ENCODE measurements around the gene AP1G1. TPM values are rescaled to one million over a fixed set of nuclear protein-coding genes. Genes with fewer than 3 reads are reported as not detected.

AP1G1 gene
- polyA plus RNA-seq, 1 donor (not counting 4 experiments of a cell fraction or from before 2014, with no cell fraction given), result 62.5 TPM

DNA sequence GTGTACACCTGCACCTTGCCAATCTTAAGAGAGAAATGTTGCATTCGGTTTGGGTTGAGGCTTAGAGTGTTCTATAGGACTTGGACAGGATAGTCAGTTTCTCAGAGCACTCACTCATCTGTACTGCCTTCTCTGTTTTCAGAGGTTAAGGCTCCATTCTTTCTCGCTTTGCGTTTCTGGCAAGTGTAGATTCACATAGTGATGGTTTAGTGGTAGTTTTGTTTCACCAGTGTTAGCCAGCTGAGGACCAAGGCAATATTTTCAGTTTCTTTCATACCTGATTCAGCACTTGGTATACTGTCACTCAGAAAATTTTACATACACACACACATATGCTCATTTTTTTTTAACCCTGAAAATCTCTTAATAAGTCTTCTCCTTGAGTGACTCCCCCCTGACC is 38.5 kb upstream of the AP1G1 start:
- Histone ChIP-seq H3K27ac (ENCODE audit: control insufficient read depth, insufficient read depth, low read length) (peak overlapping the region; percentile 96), H3K79me2 (ENCODE audit: control insufficient read depth, insufficient read depth, low read length) (peaks cover 26% of the 10 kb centered on the region)
- TF ChIP-seq, protein P1, sequence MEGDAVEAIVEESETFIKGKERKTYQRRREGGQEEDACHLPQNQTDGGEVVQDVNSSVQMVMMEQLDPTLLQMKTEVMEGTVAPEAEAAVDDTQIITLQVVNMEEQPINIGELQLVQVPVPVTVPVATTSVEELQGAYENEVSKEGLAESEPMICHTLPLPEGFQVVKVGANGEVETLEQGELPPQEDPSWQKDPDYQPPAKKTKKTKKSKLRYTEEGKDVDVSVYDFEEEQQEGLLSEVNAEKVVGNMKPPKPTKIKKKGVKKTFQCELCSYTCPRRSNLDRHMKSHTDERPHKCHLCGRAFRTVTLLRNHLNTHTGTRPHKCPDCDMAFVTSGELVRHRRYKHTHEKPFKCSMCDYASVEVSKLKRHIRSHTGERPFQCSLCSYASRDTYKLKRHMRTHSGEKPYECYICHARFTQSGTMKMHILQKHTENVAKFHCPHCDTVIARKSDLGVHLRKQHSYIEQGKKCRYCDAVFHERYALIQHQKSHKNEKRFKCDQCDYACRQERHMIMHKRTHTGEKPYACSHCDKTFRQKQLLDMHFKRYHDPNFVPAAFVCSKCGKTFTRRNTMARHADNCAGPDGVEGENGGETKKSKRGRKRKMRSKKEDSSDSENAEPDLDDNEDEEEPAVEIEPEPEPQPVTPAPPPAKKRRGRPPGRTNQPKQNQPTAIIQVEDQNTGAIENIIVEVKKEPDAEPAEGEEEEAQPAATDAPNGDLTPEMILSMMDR (optimal IDR thresholded peaks at IDR 0.05 in 1 of 3, IDR thresholded peaks at IDR 0.05 in 1 of 3, conservative IDR thresholded peaks at IDR 0.05 in 1 of 3; ENCODE audit: extremely low read depth in 1 of 3, insufficient read depth in 2 of 3, low read length in 3 of 3), result no peak
- TF ChIP-seq EZH2 (IDR thresholded peaks at IDR 0.05; ENCODE audit: low read length), result no peak

DNA sequence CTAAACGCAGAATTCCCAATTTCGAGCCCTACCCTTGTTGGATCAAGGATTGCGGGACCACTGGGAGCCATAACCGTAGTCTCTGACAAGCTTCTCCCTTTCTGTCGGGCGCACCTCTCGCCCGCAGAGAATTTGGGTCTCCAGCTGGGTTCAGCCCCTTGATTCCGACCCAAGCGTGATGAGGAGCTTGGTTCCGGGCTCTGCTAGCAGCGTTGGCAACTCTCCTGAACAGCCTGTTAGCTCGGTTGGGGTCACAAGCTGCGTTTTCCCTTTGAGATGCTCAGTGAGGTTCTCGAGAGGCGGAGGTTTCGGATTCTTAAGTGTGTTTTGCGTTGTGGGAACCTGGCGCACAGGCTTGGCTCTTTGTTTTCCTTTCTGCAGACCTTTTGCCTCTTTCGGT is 37.8 kb upstream of the AP1G1 start:
- TF ChIP-seq, protein P1 (optimal IDR thresholded peaks at IDR 0.05 in 1 of 3, IDR thresholded peaks at IDR 0.05 in 1 of 3, conservative IDR thresholded peaks at IDR 0.05 in 1 of 3; ENCODE audit: extremely low read depth in 1 of 3, insufficient read depth in 2 of 3, low read length in 3 of 3), result no peak
- no peak for TF ChIP-seq EZH2 (IDR thresholded peaks at IDR 0.05; ENCODE audit: low read length)
- Histone ChIP-seq H4K20me1 (ENCODE audit: control insufficient read depth, extremely low read depth, insufficient read depth, low read length) (no peaks in the 10 kb centered on the region), H2AFZ (ENCODE audit: control insufficient read depth, low read length) (peak overlapping the region; percentile 73), H3K9ac (ENCODE audit: control insufficient read depth, extremely low read depth, insufficient read depth, low read length) (peak overlapping the region; percentile 97), H3K4me2 (ENCODE audit: control insufficient read depth, extremely low read depth, insufficient read depth, low read depth, low read length) (peak overlapping the region; percentile 93), H3K4me3 (ENCODE audit: control insufficient read depth in 2 of 3, extremely low read depth in 1 of 3, insufficient read depth in 2 of 3, low read depth in 1 of 3, low read length in 3 of 3) (peak overlapping the region; percentile 97 to 100 (median 98)), H3K79me2 (ENCODE audit: control insufficient read depth, insufficient read depth, low read length) (peaks cover 23% of the 10 kb centered on the region), H3K9me3 (ENCODE audit: control insufficient read depth, low read depth, low read length) (no peaks in the 10 kb centered on the region), H3K27ac (ENCODE audit: control insufficient read depth, insufficient read depth, low read length) (peak overlapping the region; percentile 96), H3K27me3 (ENCODE audit: control insufficient read depth, extremely low read depth, insufficient read depth, low read length) (no peaks in the 10 kb centered on the region), H3K36me3 (ENCODE audit: control insufficient read depth in 2 of 2, extremely low read depth in 1 of 2, insufficient read depth in 2 of 2, low read length in 2 of 2) (peaks cover 18% of the 10 kb centered on the region in 2 experiments), H3K4me1 (ENCODE audit: control insufficient read depth, extremely low read depth, insufficient read depth, low read length) (peaks cover 12% of the 10 kb centered on the region), H3K9me1 (ENCODE audit: control insufficient read depth, extremely low read depth, insufficient read depth, low read length) (peaks cover 4% of the 10 kb centered on the region)
- dilution Hi-C loops (cut with MboI; ENCODE audit: extremely low pct_ligation_motif_present, low sequenced_read_pairs), result no loop called here
- no peak for FAIRE-seq
- no peak for DNase-seq (ENCODE audit: low read depth, low spot score)

More for the DNA sequence above, 38.5 kb upstream of the AP1G1 start:
- dilution Hi-C loops (cut with MboI; ENCODE audit: extremely low pct_ligation_motif_present, low sequenced_read_pairs), result no loop called here
- peak overlapping the region; percentile 93 for H3K4me2 ChIP-seq (ENCODE audit: control insufficient read depth, extremely low read depth, insufficient read depth, low read depth, low read length)
- FAIRE-seq (no peak), DNase-seq (ENCODE audit: low read depth, low spot score) (no peak)
- peak overlapping the region; percentile 97 for H3K9ac ChIP-seq (ENCODE audit: control insufficient read depth, extremely low read depth, insufficient read depth, low read length)
- no peaks in the 10 kb centered on the region for H3K27me3 ChIP-seq (ENCODE audit: control insufficient read depth, extremely low read depth, insufficient read depth, low read length)
- peaks cover 12% of the 10 kb centered on the region for H3K4me1 ChIP-seq (ENCODE audit: control insufficient read depth, extremely low read depth, insufficient read depth, low read length)
- H3K9me3 ChIP-seq (ENCODE audit: control insufficient read depth, low read depth, low read length), result no peaks in the 10 kb centered on the region
- H2AFZ ChIP-seq (ENCODE audit: control insufficient read depth, low read length), result no peak overlapping the region
- H3K4me3 ChIP-seq (ENCODE audit: control insufficient read depth in 2 of 3, extremely low read depth in 1 of 3, insufficient read depth in 2 of 3, low read depth in 1 of 3, low read length in 3 of 3), result peak overlapping the region; percentile 97 to 100 (median 98)
- H4K20me1 ChIP-seq (ENCODE audit: control insufficient read depth, extremely low read depth, insufficient read depth, low read length), result no peaks in the 10 kb centered on the region
- peaks cover 4% of the 10 kb centered on the region for H3K9me1 ChIP-seq (ENCODE audit: control insufficient read depth, extremely low read depth, insufficient read depth, low read length)
- peaks cover 19 to 23% of the 10 kb centered on the region in 2 experiments for H3K36me3 ChIP-seq (ENCODE audit: control insufficient read depth in 2 of 2, extremely low read depth in 1 of 2, insufficient read depth in 2 of 2, low read length in 2 of 2)

All from keratinocyte (primary cell).